Activated T-cell treated with anti-CD3 and anti-CD28 coated beads, Interleukin-2, amount 50 U/mL, for 1 hour (primary cell): Measurements from ENCODE around the gene EPN3.

Source experiments
- DNase-seq: peaks from one replicate; pipeline ENCODE4 v3.0.0-alpha.2; 2020

Gene EPN3

GRCh38 chr17:50536683-50537646 is 4.4 kb downstream of the EPN3 start:
- no peak for DNase-seq

GRCh38 chr17:50537721-50538548 is 5.4 kb downstream of the EPN3 start:
- no peak for DNase-seq

DNA sequence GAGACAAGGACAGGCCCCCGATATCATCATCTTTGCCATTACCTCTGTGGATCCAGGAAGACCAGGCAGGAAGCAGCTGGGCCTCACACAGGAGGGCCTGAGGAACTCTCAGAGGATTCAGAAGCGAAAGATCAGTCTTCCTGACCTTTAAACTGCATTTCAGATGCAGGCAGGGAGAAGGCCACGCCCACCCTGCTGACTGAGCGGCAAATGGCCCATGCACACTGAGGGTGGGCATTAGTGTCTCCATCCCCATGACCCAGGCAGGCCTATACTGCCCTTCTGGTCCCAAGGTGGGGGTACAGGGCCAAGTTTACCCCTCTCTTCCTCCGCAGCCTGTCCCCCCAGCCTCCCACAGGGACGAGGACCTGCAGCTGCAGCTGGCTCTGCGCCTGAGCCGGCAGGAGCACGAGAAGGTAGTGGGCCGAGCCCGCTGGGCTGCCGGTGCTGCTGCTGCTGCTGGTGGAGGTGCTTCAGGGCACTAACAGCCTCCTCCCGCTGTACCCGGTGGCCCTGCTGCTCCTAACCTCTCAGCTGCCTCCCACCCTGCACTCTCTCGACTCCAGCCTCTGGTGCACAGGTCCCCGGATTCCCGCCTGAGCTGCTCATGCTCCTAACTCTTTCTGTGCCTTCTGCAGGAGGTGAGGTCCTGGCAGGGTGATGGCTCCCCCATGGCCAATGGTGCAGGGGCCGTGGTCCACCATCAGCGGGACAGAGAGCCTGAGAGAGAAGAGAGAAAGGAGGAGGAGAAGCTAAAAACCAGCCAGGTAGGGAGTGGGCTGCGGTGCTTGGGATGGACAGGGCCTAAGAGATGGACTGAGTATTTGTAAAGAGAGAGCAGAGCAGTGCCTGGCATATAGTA is 6.2 kb downstream of the EPN3 start:
- DNase-seq, result no peak

DNA sequence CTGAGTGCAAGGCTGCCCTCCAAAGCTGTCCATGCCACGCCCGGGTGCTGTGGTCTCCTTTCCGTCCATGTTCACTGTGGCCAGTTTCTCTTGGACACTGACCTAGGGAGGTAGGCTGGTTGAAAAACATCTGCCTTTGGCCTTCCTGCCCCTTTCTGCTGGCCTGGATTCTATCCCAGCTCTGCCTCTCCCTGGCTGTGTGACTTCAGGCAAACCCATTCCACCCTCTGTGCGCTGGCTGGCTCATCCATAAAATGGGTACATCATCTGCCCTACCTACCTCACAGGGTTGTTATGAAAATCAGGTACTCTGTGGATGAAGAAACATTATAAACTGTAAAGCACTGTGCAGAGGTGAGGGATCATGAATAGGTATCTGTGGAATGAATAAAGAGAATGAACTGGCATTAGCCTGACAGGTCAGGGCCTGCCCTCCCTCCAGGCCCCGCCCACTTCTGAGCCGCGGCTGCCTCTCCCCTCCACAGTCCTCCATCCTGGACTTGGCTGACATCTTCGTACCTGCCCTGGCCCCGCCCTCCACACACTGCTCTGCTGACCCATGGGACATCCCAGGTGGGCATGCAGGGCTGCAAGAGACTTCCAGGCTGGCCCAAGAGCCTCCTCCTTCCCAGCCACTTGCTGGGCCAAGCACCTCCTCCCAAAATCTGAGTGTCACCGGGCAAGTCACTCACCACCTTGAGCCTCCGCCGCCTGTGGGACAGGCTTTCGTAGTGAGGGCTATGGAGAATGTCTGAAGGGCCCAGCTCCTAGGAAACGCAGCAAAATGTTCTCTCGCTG is 7.4 kb downstream of the EPN3 start:
- DNase-seq, result no peak

DNA sequence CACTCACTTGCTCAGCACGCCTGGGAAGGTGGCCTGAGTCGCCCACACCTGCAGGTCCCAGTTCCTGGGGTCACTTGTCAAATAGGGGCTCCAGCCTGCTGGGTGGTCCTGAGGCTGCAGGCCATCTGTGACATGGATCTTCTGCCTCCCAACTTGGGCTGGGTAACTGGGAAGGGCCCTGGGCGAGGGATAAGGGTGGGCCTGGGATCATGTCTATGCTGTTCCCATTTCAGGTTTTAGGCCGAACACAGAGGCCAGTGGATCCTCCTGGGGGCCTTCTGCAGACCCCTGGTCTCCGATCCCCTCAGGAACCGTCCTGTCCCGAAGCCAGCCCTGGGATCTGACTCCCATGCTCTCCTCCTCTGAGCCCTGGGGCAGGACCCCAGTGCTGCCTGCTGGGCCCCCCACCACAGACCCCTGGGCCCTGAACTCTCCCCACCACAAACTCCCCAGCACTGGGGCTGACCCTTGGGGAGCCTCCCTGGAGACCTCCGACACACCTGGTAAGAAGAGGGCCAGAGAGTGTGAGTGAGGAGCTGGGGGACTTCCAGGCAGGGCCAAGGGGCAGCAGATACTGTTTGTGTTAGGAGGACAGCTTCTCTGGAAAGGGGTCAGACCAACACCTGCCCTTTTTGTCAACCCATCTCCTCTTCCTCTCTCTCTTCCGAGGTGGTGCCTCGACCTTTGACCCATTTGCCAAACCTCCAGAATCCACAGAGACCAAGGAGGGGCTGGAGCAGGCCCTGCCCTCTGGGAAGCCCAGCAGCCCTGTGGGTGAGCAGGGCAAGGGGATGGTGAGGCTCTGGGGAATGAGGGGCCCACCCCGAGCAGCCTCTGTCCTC is 8.2 kb downstream of the EPN3 start:
- DNase-seq, result no peak

- no peak for DNase-seq
These were observed 8.8 kb downstream of the EPN3 start for GRCh38 chr17:50541402-50541715.

- DNase-seq, result peak; percentile 88
These were observed 9.5 kb downstream of the EPN3 start for GRCh38 chr17:50541716-50542688.

DNA sequence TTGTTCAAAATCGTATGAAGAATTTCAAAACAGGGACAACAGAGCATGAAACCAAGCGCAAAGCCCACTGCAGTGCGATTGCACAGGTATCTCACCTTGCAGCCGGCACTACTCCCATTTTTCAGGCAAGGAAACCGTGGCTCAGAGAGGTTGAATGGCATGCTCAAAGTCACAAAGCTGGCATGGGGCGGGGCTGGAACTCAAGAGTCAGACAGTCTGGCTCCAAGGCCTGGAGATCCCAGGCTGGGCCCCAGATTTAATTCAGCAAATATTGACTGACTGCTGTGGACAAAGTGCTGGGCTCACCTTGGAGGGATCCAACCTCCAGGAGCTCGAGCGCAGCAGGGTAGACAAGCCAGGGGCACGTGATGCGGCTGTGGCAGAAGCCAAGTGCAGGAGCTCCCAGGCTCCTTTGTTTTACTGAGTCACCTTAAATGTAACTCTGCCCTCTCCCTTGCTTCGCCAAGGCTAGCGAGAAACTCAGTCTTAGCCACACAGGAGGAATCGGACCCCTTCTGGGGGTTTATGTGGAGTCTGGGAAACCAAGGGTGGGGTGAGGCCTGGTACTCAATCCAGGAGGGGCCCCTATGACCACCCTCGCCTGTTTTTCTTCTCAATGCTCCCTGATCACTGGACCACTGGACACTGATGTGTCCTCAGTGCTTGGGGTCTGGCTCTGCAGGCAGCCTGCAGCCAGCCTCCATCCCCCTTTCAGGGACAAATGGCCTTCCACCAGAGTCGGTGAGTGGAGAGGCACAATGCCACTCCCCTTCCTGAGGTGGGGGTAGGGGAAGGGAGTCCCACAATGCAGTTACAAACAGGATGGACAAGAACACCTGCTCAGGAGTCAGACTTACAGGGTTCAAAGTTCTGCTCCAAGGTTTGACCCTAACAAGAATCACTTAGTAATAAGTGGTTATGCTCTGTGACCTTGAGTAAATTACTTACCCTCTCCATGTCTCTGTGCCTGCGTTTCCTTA is 10.6 kb downstream of the EPN3 start:
- no peak for DNase-seq

DNA sequence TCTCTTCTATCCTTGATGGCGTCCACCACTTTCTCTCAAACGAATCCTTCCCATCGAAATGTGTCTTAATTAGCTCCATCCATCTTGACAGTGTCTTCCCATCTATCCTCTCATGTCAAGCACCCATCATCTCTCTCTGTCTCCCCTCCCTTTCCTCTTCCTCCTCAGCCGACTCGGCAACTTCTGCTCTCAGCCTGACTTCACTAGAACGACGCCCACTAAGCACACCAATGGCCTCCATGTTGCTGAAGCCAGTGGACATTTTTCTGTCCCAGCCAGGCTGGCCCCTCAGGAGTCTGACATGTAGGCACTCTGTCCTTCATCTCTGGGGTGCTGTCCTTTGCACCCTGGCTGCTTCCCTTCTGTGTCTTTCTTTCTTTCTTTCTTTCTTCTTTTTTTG is 12.0 kb downstream of the EPN3 start:
- DNase-seq, result no peak

DNA sequence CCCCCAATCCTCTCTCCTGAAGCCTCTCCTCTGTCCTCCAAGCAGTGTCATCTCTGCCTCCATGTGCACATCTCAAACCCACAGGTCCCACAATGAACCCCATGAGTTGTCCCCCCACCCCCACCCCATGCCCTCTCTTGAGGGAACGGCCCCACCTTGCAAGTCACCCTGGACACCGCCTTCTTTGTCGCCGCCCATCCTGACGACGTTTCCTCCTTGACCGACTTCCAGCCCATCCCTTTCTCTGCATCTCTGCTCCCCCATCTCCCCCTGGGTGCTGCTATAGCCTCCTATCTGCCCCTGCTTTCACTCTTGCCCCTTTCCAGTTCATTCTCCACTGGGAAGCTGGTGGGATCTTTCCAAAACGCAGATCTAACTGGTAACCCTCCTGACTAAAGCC is 12.8 kb downstream of the EPN3 start:
- no peak for DNase-seq

DNA sequence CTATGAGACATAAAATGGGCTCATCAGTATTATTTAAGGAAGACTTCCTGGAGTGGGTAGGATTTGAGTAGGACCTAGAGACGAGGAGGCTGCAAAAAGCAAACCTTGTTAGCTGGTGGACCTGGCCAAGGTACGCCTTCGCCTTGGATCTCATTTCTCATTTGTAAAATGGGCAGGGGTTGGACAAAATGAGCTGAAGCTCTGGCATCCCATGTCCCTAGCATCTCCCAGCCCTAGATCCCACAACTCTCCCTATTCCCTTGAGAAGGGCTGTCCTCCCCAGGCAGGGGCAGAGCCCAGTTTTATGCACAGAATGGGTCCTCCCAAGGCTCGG is 14.1 kb downstream of the EPN3 start:
- DNase-seq, result no peak

DNA sequence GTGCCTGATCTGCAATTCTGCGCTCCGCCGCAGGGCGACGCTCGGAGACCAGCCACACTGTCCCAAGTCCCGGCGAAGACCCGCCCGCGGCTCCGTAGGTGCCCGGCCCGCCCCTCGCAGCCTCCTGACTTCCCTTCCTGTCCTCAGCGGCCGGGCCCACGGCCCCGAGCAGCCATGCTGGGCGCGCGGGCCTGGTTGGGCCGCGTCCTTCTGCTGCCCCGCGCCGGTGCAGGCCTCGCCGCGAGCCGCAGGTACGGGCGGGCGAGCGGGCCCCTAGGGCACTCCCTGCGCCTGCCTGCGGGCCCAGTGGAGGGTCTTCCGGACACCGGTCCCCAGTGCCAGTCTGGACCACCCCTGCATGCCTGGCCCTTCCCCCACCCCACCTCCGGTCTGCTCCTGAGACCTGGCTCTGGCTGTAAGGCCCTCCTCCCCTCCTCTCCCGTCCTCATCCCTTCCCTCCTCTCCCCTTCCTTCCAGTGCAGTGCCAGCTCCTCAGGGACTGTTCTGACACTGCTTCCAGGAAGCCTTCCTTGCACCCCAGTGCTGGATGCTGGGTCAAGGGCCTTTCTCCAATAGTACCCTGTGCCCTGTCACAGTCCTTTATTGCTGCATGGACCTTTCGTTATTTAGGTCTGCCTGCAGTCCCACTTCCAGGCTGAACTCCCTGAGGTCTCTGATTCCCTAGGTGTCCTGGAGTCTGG is 14.7 kb downstream of the EPN3 start, which contains the start of gene SPATA20:
TSS of gene SPATA20 (plus strand) at position 140 of the 701 bp plus-strand sequence. CDS start at position 175, 35 bp downstream.
- peak; percentile 84 for DNase-seq

DNA sequence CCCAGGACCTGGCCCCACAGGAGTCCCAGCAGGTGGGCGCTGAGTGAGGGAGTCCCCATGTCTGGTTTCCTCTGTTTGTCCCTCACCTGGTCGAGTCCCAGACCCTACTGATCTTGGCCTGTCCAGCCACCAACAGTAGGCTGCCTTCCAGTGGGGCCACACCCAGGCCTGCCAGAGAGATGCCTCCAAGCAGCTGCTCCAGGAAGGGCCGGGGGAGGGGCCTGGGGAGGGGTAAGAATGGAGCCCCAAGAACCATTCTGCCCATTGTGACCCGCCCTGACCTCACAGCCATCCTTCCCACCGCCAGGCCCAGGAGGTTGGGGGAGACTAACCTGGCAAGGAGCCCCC is 15.2 kb downstream of the EPN3 start:
- no peak for DNase-seq

DNA sequence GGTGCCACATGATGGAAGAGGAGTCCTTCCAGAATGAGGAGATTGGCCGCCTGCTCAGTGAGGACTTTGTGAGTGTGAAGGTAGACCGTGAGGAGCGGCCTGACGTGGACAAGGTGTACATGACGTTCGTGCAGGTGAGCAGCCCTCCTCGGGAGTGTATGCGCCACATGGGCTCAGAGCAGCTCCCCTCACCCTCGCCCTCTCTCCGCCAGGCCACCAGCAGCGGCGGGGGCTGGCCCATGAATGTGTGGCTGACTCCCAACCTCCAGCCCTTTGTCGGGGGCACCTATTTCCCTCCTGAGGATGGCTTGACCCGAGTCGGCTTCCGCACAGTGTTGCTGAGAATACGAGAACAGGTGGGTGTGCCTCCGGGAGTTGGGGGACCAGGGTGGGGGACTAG is 16.3 kb downstream of the EPN3 start:
- DNase-seq, result no peak

- DNase-seq, result no peak
These were observed 16.9 kb downstream of the EPN3 start for GRCh38 chr17:50549256-50549941.

DNA sequence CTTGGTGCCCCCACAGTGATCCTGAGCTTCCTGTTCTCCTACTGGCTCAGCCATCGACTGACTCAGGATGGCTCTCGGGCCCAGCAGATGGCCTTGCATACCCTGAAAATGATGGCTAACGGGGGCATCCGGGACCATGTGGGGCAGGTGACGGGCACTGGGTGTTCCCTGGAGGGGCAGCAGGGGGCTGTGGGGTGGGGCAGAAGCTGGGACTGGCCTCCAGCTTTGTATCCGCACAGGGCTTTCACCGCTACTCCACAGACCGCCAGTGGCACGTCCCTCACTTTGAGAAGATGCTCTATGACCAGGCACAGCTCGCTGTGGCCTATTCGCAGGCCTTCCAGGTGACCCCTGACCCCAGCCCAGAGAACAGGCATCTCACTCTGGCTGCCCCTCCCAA is 17.4 kb downstream of the EPN3 start:
- no peak for DNase-seq

- DNase-seq, result no peak
These were observed 18.3 kb downstream of the EPN3 start for GRCh38 chr17:50550661-50551432.
